RWPE1 (cell line): Measurements from ENCODE around the gene GOLGA3.
"Not testable (repeated sequence)": the region's sequence is repeated elsewhere in the genome, so short reads cannot be mapped to it uniquely, and the experiment has no call there.

Experiments
- CTCF ChIA-PET: fragments of 350-600 bp; sonication (Branson Sonifier 250); formaldehyde crosslinking; extraction: SDS; loops from one replicate; lab custom pipeline; 2021; lab: Yijun Ruan, JAX
- POLR2A ChIA-PET: fragments of 400-600 bp; formaldehyde crosslinking; extraction: SDS; loops from one replicate; lab custom pipeline; 2020; ENCODE audit warnings: antibody characterized with exemption; ENCODE audit not compliant: low non-redundant PET; lab: Yijun Ruan, JAX
- DNase-seq: peaks from one replicate; pipeline ENCODE4 v3.0.0; 2012; ENCODE audit warnings: low spot score
- H3K27ac ChIP-seq: fragments of 450-650 bp; 2 replicates; pipeline ENCODE4 v1.5.1; 2017
- TF ChIP-seq, protein P1 (sequence below): fragments of 450-650 bp; conservative IDR thresholded peaks from 2 replicates; pipeline ENCODE4 v1.5.1; 2017; ENCODE audit warnings: low read depth, mild to moderate bottlenecking

Gene GOLGA3

DNA sequence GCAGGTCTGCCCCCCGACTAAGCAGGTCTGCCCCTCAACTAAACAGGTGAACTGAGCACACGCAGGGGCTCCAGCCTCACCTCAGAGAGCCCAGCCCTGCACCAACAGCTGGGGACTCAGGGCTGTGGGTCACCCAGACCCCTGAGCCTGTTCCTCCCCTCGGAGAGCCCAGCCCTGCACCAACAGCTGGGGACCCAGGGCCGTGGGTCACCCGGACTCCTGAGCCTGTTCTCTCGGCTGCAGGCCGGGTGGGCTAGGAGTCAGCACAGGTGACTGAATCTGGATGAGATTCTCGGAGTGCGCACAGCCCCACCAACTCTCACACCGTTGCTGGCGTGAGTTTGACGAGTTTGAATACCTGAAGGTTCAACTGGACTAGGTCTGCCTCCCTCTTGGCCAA is 46.7 kb downstream of the GOLGA3 start:
- POLR2A ChIA-PET = no interaction called here
- TF ChIP-seq, protein P1, sequence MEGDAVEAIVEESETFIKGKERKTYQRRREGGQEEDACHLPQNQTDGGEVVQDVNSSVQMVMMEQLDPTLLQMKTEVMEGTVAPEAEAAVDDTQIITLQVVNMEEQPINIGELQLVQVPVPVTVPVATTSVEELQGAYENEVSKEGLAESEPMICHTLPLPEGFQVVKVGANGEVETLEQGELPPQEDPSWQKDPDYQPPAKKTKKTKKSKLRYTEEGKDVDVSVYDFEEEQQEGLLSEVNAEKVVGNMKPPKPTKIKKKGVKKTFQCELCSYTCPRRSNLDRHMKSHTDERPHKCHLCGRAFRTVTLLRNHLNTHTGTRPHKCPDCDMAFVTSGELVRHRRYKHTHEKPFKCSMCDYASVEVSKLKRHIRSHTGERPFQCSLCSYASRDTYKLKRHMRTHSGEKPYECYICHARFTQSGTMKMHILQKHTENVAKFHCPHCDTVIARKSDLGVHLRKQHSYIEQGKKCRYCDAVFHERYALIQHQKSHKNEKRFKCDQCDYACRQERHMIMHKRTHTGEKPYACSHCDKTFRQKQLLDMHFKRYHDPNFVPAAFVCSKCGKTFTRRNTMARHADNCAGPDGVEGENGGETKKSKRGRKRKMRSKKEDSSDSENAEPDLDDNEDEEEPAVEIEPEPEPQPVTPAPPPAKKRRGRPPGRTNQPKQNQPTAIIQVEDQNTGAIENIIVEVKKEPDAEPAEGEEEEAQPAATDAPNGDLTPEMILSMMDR = no peak
- DNase-seq = no peak
- CTCF ChIA-PET = interaction anchor here (1.0 kb wide), 1 partner anchor 8 kb away, joined by 4 read pairs; no protein-coding TSS in a partner anchor
- no peak overlapping the region for H3K27ac ChIP-seq

DNA sequence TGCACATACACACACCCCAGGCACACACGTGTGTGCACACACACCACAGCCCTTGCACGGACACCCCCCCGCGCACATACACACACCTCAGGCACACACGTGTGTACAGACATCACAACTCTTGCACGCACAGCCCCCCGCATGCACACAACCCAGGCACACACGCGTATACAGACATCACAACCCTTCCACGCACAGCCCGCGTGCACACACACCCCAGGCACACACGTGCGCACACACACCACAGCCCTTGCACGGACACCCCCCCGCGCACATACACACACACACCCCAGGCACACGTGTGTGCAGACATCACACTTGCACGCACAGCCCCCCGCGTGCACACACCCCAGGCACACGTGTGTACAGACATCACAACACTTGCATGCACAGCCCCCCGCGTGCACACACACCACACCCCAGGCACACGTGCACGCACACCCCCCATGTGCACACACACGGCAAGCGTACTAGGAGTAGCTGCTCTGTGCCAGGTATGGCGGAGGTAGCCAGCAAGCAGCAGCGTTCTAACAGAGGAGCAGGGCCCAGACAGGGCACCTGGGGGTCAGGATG is 48.8 kb downstream of the GOLGA3 start:
- ChIA-PET POLR2A (no interaction called here), CTCF (no interaction called here)
- H3K27ac ChIP-seq = no peak overlapping the region
- TF ChIP-seq, protein P1 = no peak
- DNase-seq = no peak

- DNase-seq = no peak
- H3K27ac ChIP-seq = no peak overlapping the region
- POLR2A ChIA-PET = no interaction called here
- TF ChIP-seq, protein P1 = no peak
- CTCF ChIA-PET = interaction anchor here (1.1 kb wide), 1 partner anchor 15 kb away, joined by 3 read pairs; no protein-coding TSS in a partner anchor
Observed at GRCh38 chr12:132777614-132778013, 51.1 kb downstream of the GOLGA3 start.

GRCh38 chr12:132776816-132777568 is 51.7 kb downstream of the GOLGA3 start:
- TF ChIP-seq, protein P1 = no peak
- CTCF ChIA-PET = interaction anchor here (1.1 kb wide), 1 partner anchor 15 kb away, joined by 3 read pairs; no protein-coding TSS in a partner anchor
- POLR2A ChIA-PET = no interaction called here
- no peak overlapping the region for H3K27ac ChIP-seq
- DNase-seq = no peak

GRCh38 chr12:132776230-132776625 is 52.4 kb downstream of the GOLGA3 start:
- POLR2A ChIA-PET, CTCF ChIA-PET, DNase-seq, H3K27ac ChIP-seq: not testable (repeated sequence)

GRCh38 chr12:132775502-132776229 is 53.0 kb downstream of the GOLGA3 start:
- TF ChIP-seq, protein P1 = no peak
- H3K27ac ChIP-seq = no peak overlapping the region
- DNase-seq = no peak
- ChIA-PET CTCF (no interaction called here), POLR2A (no interaction called here)
